Sigmoid colon (tissue), 7 donors: ENCODE measurements around the gene SEC14L6. TPM values are rescaled to one million over a fixed set of nuclear protein-coding genes. Genes with fewer than 3 reads are reported as not detected.
A peak's percentile ranks its signal among the peaks of the same experiment; 100 is the strongest.

ENCODE experiments used
- DNase-seq: peaks from one replicate; pipeline ENCODE4 v3.0.0-alpha.2; 2019
- H3K27ac ChIP-seq, 4 donors: fragments of 200-600 bp; sonication (generic); one replicate each; pipeline ENCODE4 v1.5.1; 2016 to 2019; ENCODE audit warnings: mild to moderate bottlenecking in 1 of 4
- H3K27me3 ChIP-seq, 3 donors: fragments of 200-600 bp; sonication (generic); one replicate each; pipeline ENCODE4 v1.5.1; 2019; ENCODE audit warnings: mild to moderate bottlenecking in 1 of 3
- H3K36me3 ChIP-seq, 4 donors: fragments of 200-600 bp; sonication (generic); one replicate each; pipeline ENCODE4 v1.5.1; 2016 to 2019
- H3K4me1 ChIP-seq, 4 donors: fragments of 200-600 bp; sonication (generic); one replicate each; pipeline ENCODE4 v1.5.1; 2017 to 2019
- H3K4me3 ChIP-seq, 4 donors: fragments of 200-600 bp; sonication (generic); one replicate each; pipeline ENCODE4 v1.5.1; 2017 to 2019; ENCODE audit warnings: mild to moderate bottlenecking in 2 of 4, moderate library complexity in 1 of 4
- H3K9me3 ChIP-seq, 4 donors: fragments of 200-600 bp in 3 of 4; sonication (generic) in 3 of 4; one replicate each; pipeline versions ENCODE4 v1.5.1 to v1.6.1; 2013 to 2019
- EP300 ChIP-seq, 4 donors: sonication (generic); formaldehyde crosslinking; IDR thresholded peaks; one replicate each; pipeline ENCODE4 v1.6.1; 2017; ENCODE audit warnings: antibody characterized with exemption in 4 of 4
- POLR2A ChIP-seq, 2 donors: fragments of 450-650 bp; IDR thresholded peaks; one replicate each; pipeline ENCODE4 v1.6.1; 2016; ENCODE audit warnings: antibody characterized with exemption in 2 of 2, mild to moderate bottlenecking in 2 of 2, moderate library complexity in 2 of 2
- POLR2AphosphoS5 ChIP-seq, 4 donors: sonication (generic); formaldehyde crosslinking; IDR thresholded peaks; one replicate each; pipeline ENCODE4 v1.6.1; 2017; ENCODE audit warnings: antibody characterized with exemption in 4 of 4
- WGBS, 2 donors: extraction: QIAGEN DNeasy Blood & Tissue Kit; methylation state at CpG; one replicate each; pipeline ENCODE4 v1.1.7; 2013; 5-methylcytosine and 5-hydroxymethylcytosine counted together
- intact Hi-C: fragments of 100-400 bp; cut with DNase I; formaldehyde crosslinking; loops from one replicate; pipeline ENCODE4 v1.15.1; 2023
- polyA plus RNA-seq, 3 donors: library from polyadenylated mRNA; stranded (reverse); fragments of 200-250 nt; gene quantifications; one replicate each; pipeline ENCODE4 v1.2.3, GENCODE V29; 2013
- total RNA-seq, 4 donors: library from RNA; depleted of rRNA; stranded (reverse); fragments of >200 nt; gene quantifications; one replicate each; pipeline ENCODE4 v1.1.0, GENCODE V29; 2016
- TF ChIP-seq, protein P1 (sequence below), 4 experiments: fragments of 450-650 bp in 3 of 4; fragments of 200-600 bp in 1 of 4; IDR thresholded peaks; one replicate each; pipeline ENCODE4 v1.5.1; 2016 to 2019; ENCODE audit warnings: antibody characterized with exemption in 4 of 4, mild to moderate bottlenecking in 3 of 4, moderate library complexity in 2 of 4
- donor health status: healthy with polysubstance abuse.
- donor health status: Bipolar disorder and iron deficiency.
- donor health status: healthy.

SEC14L6 gene
- total and polyA plus RNA-seq, 7 donors: 0.10 to 4.3 (median 0.62) TPM; not detected in 3

DNA sequence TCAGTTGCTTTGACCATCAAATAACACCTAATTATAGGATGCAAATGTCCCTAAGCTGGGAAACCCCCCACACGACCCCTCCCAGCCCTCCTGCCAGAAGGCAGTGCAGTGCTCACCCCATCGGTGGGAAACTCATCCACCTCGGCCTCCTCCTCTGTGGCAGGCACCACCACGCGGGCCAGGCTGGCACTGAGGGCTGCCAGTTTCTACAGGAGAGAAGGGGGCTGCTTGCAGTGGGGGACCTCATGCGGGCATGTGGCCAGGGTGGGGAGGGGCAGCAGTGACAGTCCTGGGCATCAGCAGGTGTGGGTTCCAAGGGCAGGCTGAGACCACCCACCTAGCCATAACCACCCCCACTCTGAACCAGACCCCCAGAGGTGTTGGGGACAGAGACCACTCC lies 34.4 kb upstream of the SEC14L6 start:
- Histone ChIP-seq H3K9me3 (no peaks in the 10 kb centered on the region), H3K4me1 (peaks cover 0 to 1% (median 0%) of the 10 kb centered on the region in 4 donors), H3K27ac (no peak overlapping the region), H3K36me3 (peaks cover 95 to 100% (median 97%) of the 10 kb centered on the region in 4 donors), H3K27me3 (no peaks in the 10 kb centered on the region), H3K4me3 (no peak overlapping the region)
- DNase-seq: no peak
- WGBS, 2 donors: 86 to 89% methylated on average over 6 of the region's 6 CpGs
- intact Hi-C loops: no loop called here
- TF ChIP-seq POLR2AphosphoS5 (IDR thresholded peaks at IDR 0.05) (no peak), EP300 (IDR thresholded peaks at IDR 0.05) (no peak), POLR2A (IDR thresholded peaks at IDR 0.05) (no peak)
- TF ChIP-seq, protein P1, sequence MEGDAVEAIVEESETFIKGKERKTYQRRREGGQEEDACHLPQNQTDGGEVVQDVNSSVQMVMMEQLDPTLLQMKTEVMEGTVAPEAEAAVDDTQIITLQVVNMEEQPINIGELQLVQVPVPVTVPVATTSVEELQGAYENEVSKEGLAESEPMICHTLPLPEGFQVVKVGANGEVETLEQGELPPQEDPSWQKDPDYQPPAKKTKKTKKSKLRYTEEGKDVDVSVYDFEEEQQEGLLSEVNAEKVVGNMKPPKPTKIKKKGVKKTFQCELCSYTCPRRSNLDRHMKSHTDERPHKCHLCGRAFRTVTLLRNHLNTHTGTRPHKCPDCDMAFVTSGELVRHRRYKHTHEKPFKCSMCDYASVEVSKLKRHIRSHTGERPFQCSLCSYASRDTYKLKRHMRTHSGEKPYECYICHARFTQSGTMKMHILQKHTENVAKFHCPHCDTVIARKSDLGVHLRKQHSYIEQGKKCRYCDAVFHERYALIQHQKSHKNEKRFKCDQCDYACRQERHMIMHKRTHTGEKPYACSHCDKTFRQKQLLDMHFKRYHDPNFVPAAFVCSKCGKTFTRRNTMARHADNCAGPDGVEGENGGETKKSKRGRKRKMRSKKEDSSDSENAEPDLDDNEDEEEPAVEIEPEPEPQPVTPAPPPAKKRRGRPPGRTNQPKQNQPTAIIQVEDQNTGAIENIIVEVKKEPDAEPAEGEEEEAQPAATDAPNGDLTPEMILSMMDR (IDR thresholded peaks at IDR 0.05): no peak

DNA sequence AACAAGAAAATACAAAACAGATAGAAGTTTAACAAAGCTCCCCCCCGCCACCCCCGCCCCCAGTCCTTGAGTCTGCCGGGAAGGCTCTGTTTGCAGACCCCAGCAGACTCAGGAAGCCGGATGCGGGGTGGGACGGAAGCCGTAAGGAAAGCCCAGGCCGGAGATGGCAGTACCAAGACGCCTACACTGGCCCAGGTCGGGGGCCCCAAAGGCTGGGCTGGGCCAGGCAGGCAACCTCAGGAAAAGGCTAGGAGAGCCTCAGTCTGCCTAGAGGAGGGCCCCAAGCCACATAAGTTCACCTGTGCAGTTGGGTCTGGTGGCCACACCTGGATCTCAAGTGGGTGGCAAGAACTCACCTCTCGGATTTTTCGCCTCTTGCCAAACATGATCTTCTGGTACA lies 31.9 kb upstream of the SEC14L6 start:
- peaks cover 75 to 82% (median 78%) of the 10 kb centered on the region in 4 donors for H3K36me3 ChIP-seq
- no peak overlapping the region for H3K27ac ChIP-seq
- no peak overlapping the region for H3K4me3 ChIP-seq
- 91 to 95% methylated on average over 12 of the region's 12 CpGs for whole genome bisulfite sequencing, 2 donors
- no peaks in the 10 kb centered on the region for H3K27me3 ChIP-seq
- H3K9me3 ChIP-seq: no peaks in the 10 kb centered on the region
- intact Hi-C loops: no loop called here
- peaks cover 0 to 18% (median 14%) of the 10 kb centered on the region in 4 donors for H3K4me1 ChIP-seq
- no peak for TF ChIP-seq POLR2AphosphoS5 (IDR thresholded peaks at IDR 0.05)
- TF ChIP-seq EP300 (IDR thresholded peaks at IDR 0.05): no peak
- no peak for TF ChIP-seq POLR2A (IDR thresholded peaks at IDR 0.05)
- TF ChIP-seq, protein P1 (IDR thresholded peaks at IDR 0.05): no peak
- DNase-seq: no peak

DNA sequence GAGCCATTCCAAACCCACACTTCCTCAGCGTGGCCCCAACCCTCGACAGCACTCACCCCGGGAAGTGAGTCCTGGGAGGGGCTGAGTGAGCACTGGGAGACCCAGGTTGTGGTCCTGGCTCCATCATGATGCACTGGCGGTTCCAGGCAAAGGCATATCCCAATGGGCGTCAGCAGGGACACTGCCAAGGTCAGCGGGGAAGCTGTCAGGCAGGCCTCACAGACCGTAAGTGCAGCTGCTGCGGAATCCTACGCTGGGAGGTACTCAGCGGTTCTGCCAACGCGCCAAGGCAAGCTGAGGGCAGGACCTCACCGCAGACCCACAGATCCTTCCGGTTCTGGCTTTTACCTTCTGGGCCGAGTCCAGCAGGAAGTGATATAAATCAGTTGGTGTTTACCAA lies 29.3 kb upstream of the SEC14L6 start:
- H3K4me3 ChIP-seq: no peak overlapping the region
- intact Hi-C loops: no loop called here
- H3K9me3 ChIP-seq: no peaks in the 10 kb centered on the region
- peaks cover 49 to 56% (median 52%) of the 10 kb centered on the region in 4 donors for H3K36me3 ChIP-seq
- no peak for DNase-seq
- TF ChIP-seq, protein P1 (IDR thresholded peaks at IDR 0.05): no peak
- TF ChIP-seq POLR2A (IDR thresholded peaks at IDR 0.05) (no peak), POLR2AphosphoS5 (IDR thresholded peaks at IDR 0.05) (no peak), EP300 (IDR thresholded peaks at IDR 0.05) (no peak)
- WGBS, 2 donors: 56 to 79% methylated on average over 15 of the region's 15 CpGs
- H3K4me1 ChIP-seq: peaks cover 0 to 18% (median 14%) of the 10 kb centered on the region in 4 donors
- H3K27me3 ChIP-seq: no peaks in the 10 kb centered on the region
- H3K27ac ChIP-seq: peak overlapping the region; percentile 27 to 55 (median 42)

DNA sequence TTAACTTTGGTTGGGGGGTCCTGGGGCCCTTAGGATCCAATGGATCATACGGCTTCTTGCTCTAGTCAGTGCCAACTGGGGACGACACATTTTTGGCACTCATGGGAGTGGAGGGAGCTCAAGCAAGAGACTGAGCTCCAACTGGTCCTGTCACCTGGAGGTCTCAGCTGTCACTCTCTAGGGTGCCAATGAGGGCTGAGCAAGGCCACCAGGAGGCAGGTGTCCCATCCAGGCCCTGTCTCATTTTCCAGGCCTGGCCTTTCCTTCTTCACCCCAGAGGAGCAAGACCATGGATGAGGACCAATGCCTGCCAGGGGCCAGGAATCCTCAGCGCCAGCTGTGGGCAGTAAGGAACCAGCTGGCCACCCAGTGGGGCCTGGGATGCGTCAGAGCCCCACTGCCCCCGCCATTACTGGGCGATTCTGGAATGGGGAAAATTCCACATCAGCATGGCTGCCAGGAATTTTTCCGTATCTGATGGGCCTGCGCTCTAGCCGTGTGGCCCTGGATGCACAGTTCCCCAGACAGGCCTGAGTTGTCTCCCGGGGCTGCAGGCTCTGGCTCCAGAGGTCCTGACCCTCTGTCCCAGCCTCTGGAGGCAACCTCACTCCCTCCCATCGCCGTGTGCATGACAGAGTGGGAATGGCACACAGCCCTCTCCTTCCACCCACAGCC lies 28.6 kb upstream of the SEC14L6 start:
- Histone ChIP-seq H3K36me3 (peaks cover 42 to 49% (median 45%) of the 10 kb centered on the region in 4 donors), H3K27me3 (no peaks in the 10 kb centered on the region), H3K4me3 (peak overlapping the region in 2 of 4 donors; percentile 28 to 29), H3K4me1 (peaks cover 0 to 18% (median 14%) of the 10 kb centered on the region in 4 donors), H3K9me3 (no peaks in the 10 kb centered on the region), H3K27ac (peak overlapping the region; percentile 32 to 61 (median 48))
- TF ChIP-seq POLR2AphosphoS5 (IDR thresholded peaks at IDR 0.05): peak in 3 of 4 donors; percentile 17 to 37 (median 21)
- TF ChIP-seq EP300 (IDR thresholded peaks at IDR 0.05): no peak
- TF ChIP-seq, protein P1 (IDR thresholded peaks at IDR 0.05): no peak
- intact Hi-C loops: no loop called here
- WGBS, 2 donors: 72 to 75% methylated on average over 12 of the region's 12 CpGs
- DNase-seq: no peak
